Dedifferentiated amniotic fluid mesenchymal stem cell (primary cell): Measurements from ENCODE around the gene COL1A1.

Experiments
- DNase-seq: peaks from one replicate; pipeline ENCODE4 v3.0.0-alpha.2; 2016; ENCODE audit errors: extremely low spot score

The COL1A1 gene

GRCh38 chr17:50186661-50187393, 14.6 kb downstream of the COL1A1 start:
- DNase-seq = peak; percentile 81

GRCh38 chr17:50185631-50186471, 15.6 kb downstream of the COL1A1 start:
- no peak for DNase-seq

- no peak for DNase-seq
Measured at GRCh38 chr17:50184611-50185398, 16.6 kb downstream of the COL1A1 start.

- DNase-seq = no peak
Measured at GRCh38 chr17:50184064-50184463, 17.4 kb downstream of the COL1A1 start.

- DNase-seq = no peak
Measured at GRCh38 chr17:50183421-50183994, 17.9 kb downstream of the COL1A1 start.

DNA sequence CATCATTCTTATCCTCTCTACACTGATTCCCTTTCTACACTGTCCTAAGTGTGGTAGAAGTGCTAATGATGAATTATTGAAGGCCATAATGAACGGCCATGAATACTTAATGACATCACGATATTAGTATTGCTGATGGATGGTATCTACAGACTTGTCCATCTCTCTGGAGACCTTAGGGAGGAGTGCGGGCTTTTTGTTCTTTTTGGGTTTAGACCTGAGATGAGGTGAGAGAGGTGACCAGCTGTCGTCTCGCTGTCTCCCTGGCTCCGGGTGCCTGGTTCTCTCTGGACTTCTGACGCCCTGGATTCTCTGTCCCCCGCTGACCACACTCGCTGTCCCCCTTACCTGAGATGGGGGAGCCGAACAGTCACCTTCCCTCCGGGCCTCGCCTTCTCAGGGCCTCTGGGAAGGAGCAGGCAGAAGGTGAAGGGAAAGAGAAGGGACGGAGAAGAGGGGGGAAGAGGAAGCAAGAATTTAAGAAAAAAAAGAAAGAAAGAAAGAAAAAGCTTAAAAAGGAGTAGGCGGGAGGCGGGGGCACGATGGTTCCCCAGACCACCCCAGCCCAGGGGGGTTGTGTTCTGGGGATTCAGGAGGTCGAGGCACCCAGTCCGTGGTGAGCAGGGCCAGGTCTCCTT, 18.5 kb downstream of the COL1A1 start:
- DNase-seq = no peak

DNA sequence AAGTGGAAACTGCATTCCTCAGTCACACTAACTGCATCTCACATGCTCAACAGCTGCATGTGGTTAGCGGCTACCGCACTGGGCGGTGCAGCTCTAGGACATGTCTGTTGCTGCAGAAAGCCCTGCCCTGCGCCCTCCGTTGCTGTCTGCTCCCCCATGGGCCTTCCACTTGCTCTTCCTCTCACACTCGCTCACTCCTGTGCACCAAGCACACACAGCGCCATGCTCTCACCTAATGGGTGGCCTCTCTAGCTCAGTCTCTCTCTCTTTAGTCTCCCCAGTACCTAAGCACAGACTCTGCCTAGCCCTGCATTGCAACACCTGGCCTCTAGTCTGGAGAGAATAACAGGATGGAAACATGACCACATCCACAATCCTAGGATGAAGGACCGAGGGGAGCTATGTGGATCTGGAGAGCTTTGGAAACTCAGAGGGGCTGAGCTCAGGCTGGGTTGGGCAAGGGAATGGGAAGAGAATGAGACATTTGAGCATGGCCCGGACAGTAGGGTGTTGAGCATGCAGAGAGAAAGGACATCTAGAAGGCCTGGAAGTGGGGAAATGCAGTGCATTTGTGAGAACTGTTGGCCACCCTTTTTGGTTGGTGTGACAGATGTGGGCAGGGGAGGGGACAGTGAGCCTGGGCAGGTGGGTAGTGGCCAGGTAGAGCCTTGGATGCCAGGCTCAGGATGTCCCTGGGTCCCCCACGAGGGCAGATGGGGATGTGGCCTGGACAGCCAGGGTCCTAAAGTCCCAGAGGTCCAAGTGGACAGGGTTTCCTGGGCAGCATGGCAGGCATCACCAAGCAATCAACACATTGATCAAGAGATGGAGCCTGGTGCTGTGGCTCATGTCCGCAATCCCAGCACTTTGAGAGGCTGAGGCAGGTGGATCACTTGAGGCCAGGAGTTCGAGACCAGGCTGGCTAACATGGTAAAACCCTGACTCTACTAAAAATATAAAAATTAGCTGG, 19.6 kb downstream of the COL1A1 start:
- DNase-seq = no peak

DNA sequence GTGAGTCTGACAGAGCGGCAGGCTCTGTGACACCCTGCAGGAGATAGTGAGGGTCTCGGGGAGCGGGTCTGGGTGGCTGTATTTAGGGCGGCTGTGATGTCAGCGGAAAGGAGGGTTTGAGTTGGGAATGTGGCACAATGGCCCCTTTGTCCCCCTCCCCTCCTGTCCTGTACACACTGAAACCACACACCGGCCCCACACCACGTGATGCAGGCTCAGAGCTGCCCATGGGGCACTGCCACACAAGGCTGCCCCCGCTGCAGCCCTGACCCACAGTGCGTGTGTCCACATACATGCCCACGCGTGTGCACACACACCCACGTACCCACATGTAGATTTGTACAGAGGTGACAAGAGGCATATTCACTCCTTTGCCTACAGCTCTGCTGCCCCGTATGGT, 20.3 kb downstream of the COL1A1 start:
- no peak for DNase-seq

DNA sequence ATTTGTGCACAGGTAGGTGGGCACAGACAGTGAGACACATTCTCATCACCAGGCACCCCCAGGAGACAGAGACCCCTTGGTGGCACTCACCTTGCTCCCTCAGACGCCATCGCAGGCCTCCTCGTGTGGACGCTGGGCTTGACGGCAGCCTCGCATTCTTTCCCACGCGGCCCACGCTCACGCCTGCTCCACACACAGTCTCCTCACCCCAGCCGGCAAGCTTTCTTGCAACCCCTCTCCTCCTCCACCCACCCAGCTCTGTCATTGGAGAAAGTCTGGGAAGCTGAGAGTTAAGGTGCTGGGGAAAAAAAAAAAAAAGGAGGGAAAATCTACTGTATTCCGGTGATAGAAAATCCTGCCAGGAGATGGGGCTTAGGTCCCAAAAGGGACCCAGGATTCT, 20.8 kb downstream of the COL1A1 start:
- no peak for DNase-seq

DNA sequence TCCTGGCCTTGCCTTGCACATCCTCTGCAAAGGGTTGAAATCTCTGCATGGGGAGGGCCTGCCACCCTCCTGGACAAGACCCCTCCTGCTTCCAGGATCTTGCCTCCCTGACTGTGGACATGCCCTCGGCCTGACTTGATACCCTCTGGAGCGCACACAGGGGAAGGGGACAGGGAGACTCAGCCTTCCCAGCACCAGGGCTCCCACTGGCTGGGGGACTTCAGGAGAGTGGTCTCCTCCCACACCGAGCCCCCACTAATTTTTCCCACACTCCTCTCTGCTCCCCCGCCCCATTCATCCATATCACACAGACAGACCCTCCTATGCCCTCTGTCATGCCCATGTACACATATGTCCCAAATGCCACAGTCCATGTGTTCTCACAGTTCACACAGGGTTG, 21.3 kb downstream of the COL1A1 start:
- no peak for DNase-seq

DNA sequence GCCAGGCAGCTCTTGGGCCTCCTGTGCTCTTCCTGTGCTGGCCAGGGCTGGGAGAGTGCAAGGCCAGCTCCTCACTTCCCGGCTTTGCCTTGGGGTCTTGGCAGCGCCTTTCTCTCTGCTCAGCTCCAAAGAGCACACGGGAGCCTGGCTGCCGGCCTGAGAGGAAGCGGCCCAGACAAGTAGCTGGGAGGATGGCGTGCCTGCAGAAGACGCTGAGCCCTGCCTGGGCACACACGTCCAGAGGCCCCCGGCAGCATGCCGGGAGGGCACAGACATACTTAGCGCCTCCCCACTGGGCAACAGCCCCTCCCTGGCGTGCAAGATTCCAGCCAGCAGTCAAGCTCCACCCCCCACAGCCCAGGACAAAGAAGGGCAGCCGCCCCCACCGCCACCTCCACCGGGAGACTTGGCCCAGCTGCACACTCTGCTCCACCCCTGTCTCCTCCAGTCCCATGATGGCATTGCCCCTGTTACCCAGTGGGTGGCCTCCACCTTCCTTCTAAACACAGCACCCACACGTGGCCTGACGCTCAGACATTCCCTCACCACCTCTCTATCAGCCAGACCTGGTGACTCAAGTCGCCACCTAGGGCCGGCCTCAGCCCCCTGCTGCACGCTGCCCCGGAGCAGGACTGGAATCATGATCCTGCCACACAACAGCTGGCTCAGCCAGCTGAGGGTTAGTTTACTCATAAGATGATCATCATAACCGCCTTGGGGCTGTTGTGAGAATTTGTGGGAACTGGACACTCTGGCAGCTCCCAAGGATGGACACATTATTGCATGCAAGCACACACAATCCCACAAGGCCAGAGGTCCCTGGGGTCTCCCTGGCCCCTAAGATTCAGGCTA, 23.2 kb downstream of the COL1A1 start:
- DNase-seq = peak; percentile 92

DNA sequence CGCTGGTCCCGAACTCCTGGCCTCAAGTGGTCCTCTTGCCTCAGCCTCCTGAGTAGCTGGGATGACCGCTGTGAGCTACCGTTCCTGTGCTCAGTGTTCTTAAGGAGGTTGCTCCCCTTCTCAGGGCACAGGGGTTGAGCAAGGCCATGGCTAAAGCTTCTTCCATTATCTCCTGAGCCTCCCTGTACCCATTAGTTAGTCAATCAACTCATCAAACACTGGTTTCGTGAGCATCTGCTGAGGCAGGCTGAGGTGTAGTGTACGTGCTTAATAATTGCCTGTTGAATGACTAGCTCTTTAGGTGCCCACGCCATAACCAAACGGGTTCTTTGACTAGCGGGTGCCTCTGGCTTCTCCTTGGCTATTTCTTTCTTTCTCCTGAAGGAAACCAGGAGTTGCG, 24.0 kb downstream of the COL1A1 start:
- no peak for DNase-seq

- no peak for DNase-seq
Measured at GRCh38 chr17:50176559-50177357, 24.7 kb downstream of the COL1A1 start.

DNA sequence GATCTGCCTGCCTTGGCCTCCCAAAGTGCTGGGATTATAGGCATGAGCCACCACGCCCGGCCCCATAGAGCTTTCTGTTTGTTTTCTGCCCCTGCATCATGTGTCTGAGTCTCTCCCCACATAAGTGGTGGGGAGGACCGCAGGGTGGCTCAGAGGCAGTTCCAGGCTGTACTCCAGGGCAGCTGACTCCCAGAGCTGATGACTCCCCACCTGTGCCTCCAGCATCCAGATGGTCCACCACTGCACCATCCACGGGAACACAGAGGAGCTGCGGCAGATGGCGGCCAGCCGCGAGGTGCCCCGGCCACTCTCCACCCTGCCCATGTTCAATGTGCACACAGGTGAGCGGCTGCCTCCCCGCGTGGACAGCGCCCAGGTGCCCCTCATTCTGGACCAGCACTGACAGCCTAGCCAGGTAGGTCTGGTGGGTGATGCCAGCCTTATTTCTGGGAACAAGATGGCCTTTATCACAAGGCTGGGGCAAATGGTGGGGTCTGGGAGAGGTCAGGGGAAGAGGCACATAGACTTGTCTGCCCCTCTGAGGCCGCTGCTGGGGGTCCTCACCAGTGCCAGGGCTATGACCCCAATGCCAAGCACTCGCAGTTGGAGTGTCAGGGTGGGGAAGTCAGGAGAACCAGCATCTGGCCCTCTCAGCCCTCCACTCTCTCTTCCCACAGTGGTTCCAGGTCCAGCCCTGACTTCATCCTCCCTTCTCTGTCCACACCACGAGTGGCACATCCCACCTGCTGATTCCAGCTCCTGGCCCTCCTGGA, 26.2 kb downstream of the COL1A1 start:
- DNase-seq = no peak

- no peak for DNase-seq
Measured at GRCh38 chr17:50174444-50174843, 27.0 kb downstream of the COL1A1 start.

DNA sequence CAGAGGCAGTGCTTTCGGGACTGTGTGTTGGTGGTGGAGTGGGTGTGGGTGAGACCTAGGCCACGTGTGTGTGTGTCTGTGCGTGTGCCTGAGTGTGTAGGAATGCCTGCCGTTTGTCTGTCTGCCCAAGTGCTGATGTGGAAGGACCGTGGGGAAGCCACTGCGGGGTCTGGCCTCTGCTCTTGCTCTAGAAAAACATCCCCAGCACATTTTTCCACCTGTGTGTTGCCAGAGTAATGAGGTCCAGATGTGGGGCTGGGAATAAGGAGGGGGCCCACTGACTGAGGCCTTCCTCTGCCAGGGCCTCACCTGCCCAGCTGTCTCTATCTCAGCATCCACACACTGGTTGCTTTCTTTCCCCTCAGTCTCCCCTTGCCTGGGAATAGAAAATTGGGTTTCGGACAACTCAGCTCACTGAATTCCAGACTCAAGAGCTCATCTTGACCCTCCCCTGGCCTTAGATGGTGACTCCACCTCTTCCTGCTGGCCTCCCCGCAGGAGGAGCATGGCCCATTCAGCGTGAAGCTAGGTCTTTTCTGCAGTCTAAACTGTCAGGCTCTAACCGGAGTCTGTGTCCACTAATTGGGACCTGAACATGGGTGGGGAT, 28.0 kb downstream of the COL1A1 start:
- DNase-seq = peak; percentile 82

DNA sequence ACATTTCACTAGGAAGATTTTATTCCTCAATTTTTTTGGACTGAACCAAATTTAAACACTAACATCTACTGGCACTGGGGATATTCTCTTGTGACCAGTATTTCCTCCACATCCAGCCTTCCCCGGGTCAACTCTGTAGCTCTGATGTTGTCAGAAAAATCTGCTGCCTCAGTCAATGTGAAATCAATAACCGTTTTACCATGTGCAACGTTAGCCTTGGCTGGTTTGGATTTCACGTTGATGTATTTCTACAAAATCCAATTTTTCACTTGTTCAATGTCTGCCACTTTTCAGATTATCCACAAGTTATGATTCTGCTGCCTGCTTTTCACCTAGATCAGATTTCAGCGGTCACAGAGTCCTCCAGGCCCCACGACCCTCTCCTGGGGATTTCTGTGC, 28.5 kb downstream of the COL1A1 start:
- no peak for DNase-seq
